Activated T-helper 1 cell treated with Interleukin-2 at 50 U/mL for 16 hours (primary cell): ENCODE data around the gene ZFP90.
"Not testable (repeated sequence)": the region's sequence is repeated elsewhere in the genome, so short reads cannot be mapped to it uniquely, and the experiment has no call there.

ENCODE experiments used
- DNase-seq: peaks from one replicate; pipeline ENCODE4 v3.0.0-alpha.2; 2020; ENCODE audit warnings: low read depth

Gene ZFP90

GRCh38 chr16:68538880-68539701 is at the start of gene ZFP90:
Gene ZFP90 (plus strand): TSS chr16:68539291. CDS start chr16:68539793, 502 bp downstream.
- peak; percentile 75 for DNase-seq

GRCh38 chr16:68490358-68490757 is 48.7 kb upstream of the ZFP90 start:
- no peak for DNase-seq

GRCh38 chr16:68490829-68491575 is 48.1 kb upstream of the ZFP90 start:
- no peak for DNase-seq

GRCh38 chr16:68491576-68491950 is 47.5 kb upstream of the ZFP90 start:
- no peak for DNase-seq

- no peak for DNase-seq
Measured at GRCh38 chr16:68492151-68492542, 46.9 kb upstream of the ZFP90 start.

GRCh38 chr16:68492543-68493411 is 46.3 kb upstream of the ZFP90 start:
- no peak for DNase-seq

- DNase-seq: no peak
Measured at GRCh38 chr16:68493412-68494070, 45.5 kb upstream of the ZFP90 start.

GRCh38 chr16:68494261-68494660 is 44.8 kb upstream of the ZFP90 start:
- not testable (repeated sequence) for DNase-seq

GRCh38 chr16:68496689-68497088 is 42.4 kb upstream of the ZFP90 start:
- DNase-seq: no peak

GRCh38 chr16:68499006-68499405 is 40.1 kb upstream of the ZFP90 start:
- no peak for DNase-seq

- DNase-seq: no peak
Measured at GRCh38 chr16:68503334-68503733, 35.8 kb upstream of the ZFP90 start.

- DNase-seq: no peak
Measured at GRCh38 chr16:68504066-68504465, 35.0 kb upstream of the ZFP90 start.

GRCh38 chr16:68506331-68507053 is 32.6 kb upstream of the ZFP90 start:
- no peak for DNase-seq

- no peak for DNase-seq
Measured at GRCh38 chr16:68508013-68508412, 31.1 kb upstream of the ZFP90 start.

- no peak for DNase-seq
Measured at GRCh38 chr16:68508641-68509240, 30.4 kb upstream of the ZFP90 start.

GRCh38 chr16:68509381-68509780 is 29.7 kb upstream of the ZFP90 start:
- no peak for DNase-seq

GRCh38 chr16:68510775-68511174 is 28.3 kb upstream of the ZFP90 start:
- DNase-seq: no peak

- no peak for DNase-seq
Measured at GRCh38 chr16:68512183-68512582, 26.9 kb upstream of the ZFP90 start.

- no peak for DNase-seq
Measured at GRCh38 chr16:68512742-68513141, 26.3 kb upstream of the ZFP90 start.

GRCh38 chr16:68514511-68514910 is 24.6 kb upstream of the ZFP90 start:
- no peak for DNase-seq
